ENCODE data around the gene TMEM30B. TPM values are rescaled to one million over a fixed set of nuclear protein-coding genes. Genes with fewer than 3 reads are reported as not detected.
"Not testable (repeated sequence)": the region's sequence is repeated elsewhere in the genome, so short reads cannot be mapped to it uniquely, and the experiment has no call there.

Gene TMEM30B
- total and polyA plus RNA-seq, 2 of the 8 experiments (the other 6 are each of a cell fraction or from before 2014, with no cell fraction given), result 11.2 to 18.7 TPM

DNA sequence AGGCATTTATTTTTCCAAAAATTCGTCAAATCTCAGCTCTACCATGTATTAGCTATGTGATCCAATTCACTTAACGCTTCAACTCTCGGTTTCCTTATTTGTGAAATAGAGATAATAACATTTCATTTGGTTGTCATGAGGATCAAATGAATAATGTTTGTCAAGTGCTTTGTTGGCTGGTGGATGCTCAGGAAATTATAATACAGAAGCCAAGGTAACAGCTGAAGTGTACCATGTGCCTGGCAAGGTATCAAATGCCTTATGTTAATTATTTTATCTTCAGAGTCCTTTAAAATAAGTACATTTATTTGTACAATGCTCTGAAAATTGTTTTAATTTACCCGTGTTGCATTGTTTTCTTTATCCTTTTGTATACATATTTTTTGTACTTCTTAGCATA, 34.2 kb upstream of the TMEM30B start (continued):
- TF ChIP-seq, protein P1, sequence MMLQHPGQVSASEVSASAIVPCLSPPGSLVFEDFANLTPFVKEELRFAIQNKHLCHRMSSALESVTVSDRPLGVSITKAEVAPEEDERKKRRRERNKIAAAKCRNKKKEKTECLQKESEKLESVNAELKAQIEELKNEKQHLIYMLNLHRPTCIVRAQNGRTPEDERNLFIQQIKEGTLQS (IDR thresholded peaks at IDR 0.05; ENCODE audit: insufficient read depth, low read depth, low read length), result no peak
- TF ChIP-seq SRF (IDR thresholded peaks at IDR 0.05; ENCODE audit: low read depth, low read length) (no peak), SP2 (IDR thresholded peaks at IDR 0.05; ENCODE audit: low read length) (no peak), SIN3A (conservative IDR thresholded peaks at IDR 0.05 in 1 of 2, IDR thresholded peaks at IDR 0.05 in 1 of 2; ENCODE audit: low read depth in 1 of 2, low read length in 2 of 2) (no peak), CHD2 (IDR thresholded peaks at IDR 0.05; ENCODE audit: low read length) (no peak)

DNA sequence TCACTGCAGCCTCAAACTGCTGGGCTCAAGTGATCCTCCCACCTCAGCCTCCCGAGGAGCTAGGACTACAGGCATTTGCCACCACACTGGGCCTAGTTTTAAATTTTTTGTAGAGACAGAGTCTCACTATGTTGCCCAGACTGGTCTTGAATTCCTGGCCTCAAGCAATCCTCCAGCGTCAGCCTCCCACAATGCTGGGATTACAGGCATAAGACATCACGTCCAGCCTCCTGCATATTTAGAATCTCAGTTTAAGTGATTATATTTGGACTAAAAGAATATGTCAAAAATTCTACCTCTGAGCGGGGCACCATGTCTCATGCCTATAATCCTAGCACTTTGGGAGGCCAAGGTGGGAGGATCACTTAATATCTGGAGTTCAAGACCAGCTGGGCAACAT, 27.6 kb upstream of the TMEM30B start:
- not testable (repeated sequence) for FAIRE-seq; H3K79me2 ChIP-seq (ENCODE audit: control insufficient read depth in 1 of 2, insufficient read depth in 2 of 2, low read length in 2 of 2)

More for the DNA sequence above, 27.6 kb upstream of the TMEM30B start:
- not testable (repeated sequence) for H3K56ac ChIP-seq (replicated peaks; ENCODE audit: insufficient read length, low read depth, low read length); H4K91ac ChIP-seq (replicated peaks; ENCODE audit: insufficient read length, low read length); H3K23me2 ChIP-seq (ENCODE audit: low read depth, low read length); H2BK20ac ChIP-seq (ENCODE audit: low read length); H3K18ac ChIP-seq (ENCODE audit: extremely low read depth, low read length); H2BK5ac ChIP-seq (ENCODE audit: low read depth, low read length); H3K9ac ChIP-seq (replicated peaks in 1 of 4; ENCODE audit: extremely low read depth in 1 of 4, low read depth in 3 of 4, low read length in 3 of 4); H3K36me3 ChIP-seq (ENCODE audit: control insufficient read depth in 2 of 4, insufficient read depth in 4 of 4, low read length in 3 of 4); H2BK120ac ChIP-seq (replicated peaks; ENCODE audit: low read depth, low read length); H3K79me1 ChIP-seq (ENCODE audit: low read depth, low read length); H2AFZ ChIP-seq (ENCODE audit: low read length); H4K20me1 ChIP-seq (replicated peaks in 1 of 2; ENCODE audit: control insufficient read depth in 1 of 2, insufficient read depth in 2 of 2, low read length in 2 of 2); DNase-seq (ENCODE audit: low read depth in 1 of 2, low spot score in 2 of 2); H4K5ac ChIP-seq (ENCODE audit: insufficient read length, low read depth, low read length); H3K14ac ChIP-seq (ENCODE audit: insufficient read length); H2AK5ac ChIP-seq (ENCODE audit: low read depth, low read length); H3K4me1 ChIP-seq (replicated peaks in 1 of 4; ENCODE audit: control insufficient read depth in 3 of 4, insufficient read depth in 4 of 4, low read length in 3 of 4); H2BK15ac ChIP-seq (ENCODE audit: low read length); H3K23ac ChIP-seq (ENCODE audit: insufficient read length); H2BK12ac ChIP-seq (ENCODE audit: low read depth, low read length); H3K4me3 ChIP-seq (ENCODE audit: extremely low read depth in 1 of 4, insufficient read depth in 2 of 4, low read depth in 3 of 4, low read length in 4 of 4); H3K27ac ChIP-seq (ENCODE audit: low read depth, low read length); H4K8ac ChIP-seq (ENCODE audit: extremely low read depth, insufficient read depth, low read length); H3K4me2 ChIP-seq (ENCODE audit: insufficient read depth in 1 of 2, low read depth in 2 of 2, low read length in 2 of 2); H3K27me3 ChIP-seq (replicated peaks in 1 of 4; ENCODE audit: control insufficient read depth in 3 of 4, extremely low read depth in 1 of 4, insufficient read depth in 3 of 4, low read length in 3 of 4); H3K4ac ChIP-seq (replicated peaks; ENCODE audit: insufficient read length, low read depth, low read length)
- CTCF ChIA-PET (ENCODE audit: partially characterized antibody), result interaction anchor here (0.7 to 1.2 kb wide), 2 partner anchors 12 to 153 kb away, joined by 3 to 4 read pairs; no protein-coding TSS in a partner anchor
- POLR2A ChIA-PET (ENCODE audit: partially characterized antibody), result interaction anchor here (0.9 kb wide), 1 partner anchor 775 kb away, joined by 3 read pairs; no protein-coding TSS in a partner anchor
- 96% methylated on average over 4 of the region's 4 CpGs; no CpG with 5 or more reads in 1 of the 2 experiments for WGBS, 2 experiments (ENCODE audit: extremely low coverage in 1 of 2, insufficient coverage in 1 of 2, insufficient read length in 1 of 2, insufficient replicate concordance in 2 of 2, low coverage in 1 of 2, low lambda C conversion rate in 2 of 2, missing lambda C conversion rate in 1 of 2)
- H3K9me3 ChIP-seq (ENCODE audit: insufficient read depth in 2 of 2, low read depth in 1 of 2, low read length in 1 of 2), result peaks cover 7 to 11% of the 10 kb centered on the region in 2 experiments; a peak in 3 of 4 replicates

Measured in H1 (cell line).